Liver (tissue), 3 donors: ENCODE data around the gene P4HB.

Experiments
- ATF3 ChIP-seq: IDR thresholded peaks from 2 replicates; pipeline ENCODE4 v1.6.1; 2016; ENCODE audit warnings: antibody characterized with exemption
- CTCF ChIP-seq: fragments of 150-350 bp; IDR thresholded peaks from 2 replicates; pipeline ENCODE4 v1.5.1; 2017; ENCODE audit warnings: improper control_type of control experiment, low read depth, low read length; ENCODE audit not compliant: missing input control
- HNF4G ChIP-seq: IDR thresholded peaks from 2 replicates; pipeline ENCODE4 v1.6.1; 2016; ENCODE audit warnings: antibody characterized with exemption
- RAD21 ChIP-seq, 2 donors: IDR thresholded peaks; 2 replicates each; pipeline ENCODE4 v1.6.1; 2016; ENCODE audit warnings: antibody characterized with exemption in 2 of 2, mild to moderate bottlenecking in 2 of 2
- ZBTB33 ChIP-seq: IDR thresholded peaks from 2 replicates; pipeline ENCODE4 v1.6.1; 2016; ENCODE audit warnings: antibody characterized with exemption
- donor health status: healthy.
- donor health status: healthy.

- TF ChIP-seq CTCF, result no peak
- no peak for TF ChIP-seq ZBTB33
- TF ChIP-seq ATF3, result no peak
- TF ChIP-seq RAD21 (IDR thresholded peaks at IDR 0.05), result no peak
- TF ChIP-seq HNF4G, result no peak
These were observed 35.7 kb downstream of the P4HB start for GRCh38 chr17:81824595-81824994.
